ENCODE data around the gene DOCK10.
A peak's percentile ranks its signal among the peaks of the same experiment; 100 is the strongest.

DOCK10 gene

DNA sequence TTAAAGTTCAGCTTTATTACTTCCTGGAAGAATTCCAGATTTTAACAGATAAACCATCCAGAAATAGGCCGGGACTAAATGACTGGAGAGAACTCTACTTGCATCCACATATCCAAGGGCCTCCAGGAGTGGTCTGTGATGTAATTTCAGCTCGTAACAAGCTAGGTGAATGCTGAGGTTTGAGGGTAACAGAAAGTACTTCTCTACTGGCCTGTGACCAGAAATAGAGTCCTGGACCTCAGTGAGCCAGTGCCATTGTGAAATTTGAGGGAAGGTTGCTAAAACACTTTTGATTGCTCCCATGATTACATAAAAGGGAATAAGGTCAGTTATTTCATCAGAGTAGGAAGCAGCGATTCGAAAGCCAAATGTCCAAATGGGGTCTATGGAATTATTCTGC, 158.1 kb downstream of the DOCK10 start:
- Mint-ChIP-seq H3K27ac (no peak overlapping the region), H3K27me3 (no peaks in the 10 kb centered on the region), H3K36me3 (peaks cover 55 to 70% of the 10 kb centered on the region in 2 donors), H3K9me3 (no peaks in the 10 kb centered on the region), H3K4me3 (no peak overlapping the region), H3K4me1 (peaks cover 27 to 53% of the 10 kb centered on the region in 2 donors)
- ATAC-seq (replicated peaks): no peak
- no peak for DNase-seq

DNA sequence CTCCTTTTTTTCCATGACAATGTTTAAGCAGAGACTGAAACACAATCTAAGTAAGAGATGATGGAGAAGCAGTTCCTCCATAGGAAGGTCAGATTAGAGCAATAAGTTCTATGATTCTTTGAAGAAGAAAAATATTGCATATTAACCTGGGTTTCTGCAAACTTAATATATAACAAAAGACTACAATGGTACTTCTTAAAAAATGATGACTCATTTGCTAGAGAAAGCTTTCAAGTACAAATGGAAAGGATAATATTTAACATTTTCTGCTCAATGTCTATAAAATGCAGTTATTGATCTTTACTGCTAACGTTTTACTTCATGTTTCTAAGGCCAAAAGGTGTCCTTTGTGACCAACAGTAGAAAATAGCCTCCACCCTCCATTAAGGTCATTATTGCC, 158.6 kb downstream of the DOCK10 start:
- H3K4me3 Mint-ChIP-seq: no peak overlapping the region
- H3K36me3 Mint-ChIP-seq: peaks cover 57 to 71% of the 10 kb centered on the region in 2 donors
- DNase-seq (no peak), ATAC-seq (replicated peaks) (no peak)
- H3K9me3 Mint-ChIP-seq: no peaks in the 10 kb centered on the region
- no peaks in the 10 kb centered on the region for H3K27me3 Mint-ChIP-seq
- peaks cover 27 to 52% of the 10 kb centered on the region in 2 donors for H3K4me1 Mint-ChIP-seq
- peak overlapping the region; percentile 84 for H3K27ac Mint-ChIP-seq

GRCh38 chr2:224883172-224883516, 159.1 kb downstream of the DOCK10 start:
- Mint-ChIP-seq H3K4me1 (peaks cover 27 to 46% of the 10 kb centered on the region in 2 donors), H3K27ac (peak overlapping the region; percentile 84), H3K9me3 (no peaks in the 10 kb centered on the region)

DNA sequence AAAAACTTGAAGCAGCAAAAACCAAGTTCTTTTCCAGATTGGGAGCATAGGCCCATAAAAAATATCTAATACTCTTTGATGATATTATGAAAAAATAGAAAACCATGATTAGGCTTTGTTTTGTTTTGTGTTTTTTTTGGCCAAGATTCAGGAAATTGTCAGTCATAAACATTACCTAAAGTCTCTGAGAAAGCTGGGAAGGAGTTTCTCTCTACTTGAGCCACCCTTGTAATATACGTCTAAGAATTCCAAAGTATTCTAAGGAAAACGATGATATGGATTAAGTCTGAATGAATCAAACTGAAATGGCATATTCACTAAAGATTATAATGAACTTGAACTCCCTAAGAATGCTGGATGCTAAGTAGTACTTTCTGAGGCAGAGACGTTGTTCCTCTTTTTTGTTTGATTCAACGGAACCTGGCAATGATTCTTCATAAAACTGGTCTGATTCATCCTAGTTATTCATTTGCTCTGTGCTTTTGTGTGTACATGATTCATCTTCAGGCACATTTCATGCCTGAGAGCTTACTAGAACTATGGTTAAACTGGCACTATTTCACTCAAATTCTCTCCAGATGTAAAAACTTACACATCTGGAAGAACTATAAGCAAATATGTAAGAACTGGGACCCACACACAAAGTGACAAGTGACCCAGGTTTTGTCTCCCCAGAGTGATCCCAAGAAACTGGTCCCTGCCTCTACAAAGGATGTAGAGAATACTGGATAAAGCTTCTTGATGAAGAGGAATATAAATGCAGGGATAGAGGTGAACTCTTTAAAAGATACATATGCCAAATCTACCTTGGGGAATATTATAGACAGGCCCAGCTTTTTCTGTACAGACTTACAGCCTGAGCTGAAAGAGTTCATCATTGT, 159.7 kb downstream of the DOCK10 start:
- Mint-ChIP-seq H3K4me3 (peak overlapping the region; percentile 4 to 35), H3K4me1 (peaks cover 26 to 50% of the 10 kb centered on the region in 2 donors), H3K27me3 (no peaks in the 10 kb centered on the region), H3K9me3 (no peaks in the 10 kb centered on the region), H3K36me3 (peaks cover 58 to 71% of the 10 kb centered on the region in 2 donors), H3K27ac (peak overlapping the region; percentile 84)
- DNase-seq: no peak
- ATAC-seq (replicated peaks): peak; percentile 93 to 94

More at GRCh38 chr2:224883172-224883516, 159.1 kb downstream of the DOCK10 start:
- ATAC-seq (replicated peaks) (peak; percentile 41 to 59), DNase-seq (no peak)
- peak overlapping the region in 1 of 2 donors; percentile 35 for H3K4me3 Mint-ChIP-seq
- H3K36me3 Mint-ChIP-seq: peaks cover 55 to 71% of the 10 kb centered on the region in 2 donors
- no peaks in the 10 kb centered on the region for H3K27me3 Mint-ChIP-seq

- DNase-seq (no peak), ATAC-seq (replicated peaks) (peak in 1 of 2 donors; percentile 21)
- Mint-ChIP-seq H3K36me3 (peaks cover 65 to 78% of the 10 kb centered on the region in 2 donors), H3K9me3 (no peaks in the 10 kb centered on the region), H3K4me3 (no peak overlapping the region), H3K4me1 (peaks cover 32 to 57% of the 10 kb centered on the region in 2 donors), H3K27me3 (no peaks in the 10 kb centered on the region), H3K27ac (peak overlapping the region; percentile 85)
These were observed 160.4 kb downstream of the DOCK10 start for GRCh38 chr2:224881846-224882245.

- H3K9me3 Mint-ChIP-seq: peaks cover 0 to 2% of the 10 kb centered on the region in 2 donors
- no peaks in the 10 kb centered on the region for H3K27me3 Mint-ChIP-seq
- DNase-seq: no peak
- peak overlapping the region; percentile 57 for H3K27ac Mint-ChIP-seq
- H3K4me1 Mint-ChIP-seq: peaks cover 17 to 32% of the 10 kb centered on the region in 2 donors
- H3K36me3 Mint-ChIP-seq: peaks cover 63 to 74% of the 10 kb centered on the region in 2 donors
- no peak overlapping the region for H3K4me3 Mint-ChIP-seq
- peak in 1 of 2 donors; percentile 39 for ATAC-seq (replicated peaks)
These were observed 165.7 kb downstream of the DOCK10 start for GRCh38 chr2:224876522-224876921.

DNA sequence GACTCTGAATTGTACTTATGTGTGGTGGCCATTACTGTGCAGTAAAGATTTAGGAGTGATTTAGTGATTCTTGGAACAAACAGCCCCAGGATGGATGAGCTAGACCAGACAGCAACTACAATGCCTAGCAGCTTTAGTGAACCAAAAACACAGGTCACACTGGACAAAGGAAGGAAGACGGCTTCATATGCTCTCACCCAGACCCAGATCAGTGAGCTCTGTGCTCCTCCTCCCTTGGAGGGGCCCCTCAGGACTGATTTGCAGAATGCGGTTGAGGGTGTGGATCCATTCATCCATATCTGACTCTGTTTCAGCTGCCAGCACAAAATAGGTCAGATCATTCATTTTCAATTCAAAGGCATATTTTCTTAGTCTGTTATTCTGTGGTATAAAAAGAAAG, 166.4 kb downstream of the DOCK10 start:
- Mint-ChIP-seq H3K4me1 (peaks cover 20 to 32% of the 10 kb centered on the region in 2 donors), H3K27ac (peak overlapping the region; percentile 53), H3K4me3 (no peak overlapping the region), H3K27me3 (no peaks in the 10 kb centered on the region), H3K36me3 (peaks cover 66 to 74% of the 10 kb centered on the region in 2 donors), H3K9me3 (peaks cover 3 to 7% of the 10 kb centered on the region in 2 donors)
- peak; percentile 38 to 59 for ATAC-seq (replicated peaks)
- DNase-seq: no peak

- peaks cover 5 to 7% of the 10 kb centered on the region in 2 donors for H3K9me3 Mint-ChIP-seq
- no peak overlapping the region for H3K27ac Mint-ChIP-seq
- H3K4me3 Mint-ChIP-seq: no peak overlapping the region
- ATAC-seq (replicated peaks) (no peak), DNase-seq (no peak)
- peaks cover 22 to 32% of the 10 kb centered on the region in 2 donors for H3K4me1 Mint-ChIP-seq
- H3K27me3 Mint-ChIP-seq: no peaks in the 10 kb centered on the region
- peaks cover 65 to 74% of the 10 kb centered on the region in 2 donors for H3K36me3 Mint-ChIP-seq
These were observed 167.1 kb downstream of the DOCK10 start for GRCh38 chr2:224875153-224875552.

GRCh38 chr2:224871813-224872212, 170.5 kb downstream of the DOCK10 start:
- Mint-ChIP-seq H3K27me3 (no peaks in the 10 kb centered on the region), H3K36me3 (peaks cover 62 to 70% of the 10 kb centered on the region in 2 donors), H3K27ac (peak overlapping the region; percentile 74), H3K4me1 (peaks cover 19 to 22% of the 10 kb centered on the region in 2 donors), H3K9me3 (peaks cover 7% of the 10 kb centered on the region in 2 donors), H3K4me3 (no peak overlapping the region)
- DNase-seq (no peak), ATAC-seq (replicated peaks) (no peak)

DNA sequence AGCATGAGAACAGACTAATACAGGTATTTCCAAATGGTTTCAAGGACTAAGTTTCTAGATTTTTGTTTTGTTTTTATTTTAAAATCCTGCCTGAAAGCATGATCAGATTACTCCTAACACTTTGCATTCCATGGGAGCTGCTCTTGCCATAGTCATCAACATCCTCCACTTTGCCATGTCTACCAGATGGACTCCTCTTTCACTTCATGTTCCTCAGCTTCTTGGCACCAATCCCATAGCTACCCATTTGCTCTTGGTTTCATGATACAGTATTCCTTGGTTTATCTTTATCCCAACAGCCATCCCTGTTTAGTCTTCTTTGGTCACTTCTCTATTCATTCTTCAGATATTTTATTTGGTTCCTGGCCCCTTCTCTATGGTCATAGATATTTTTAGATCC, 171.9 kb downstream of the DOCK10 start:
- no peak for ATAC-seq (replicated peaks)
- H3K27me3 Mint-ChIP-seq: no peaks in the 10 kb centered on the region
- H3K4me3 Mint-ChIP-seq: no peak overlapping the region
- H3K9me3 Mint-ChIP-seq: peaks cover 7 to 9% of the 10 kb centered on the region in 2 donors
- peaks cover 4 to 16% of the 10 kb centered on the region in 2 donors for H3K4me1 Mint-ChIP-seq
- no peak for DNase-seq
- H3K27ac Mint-ChIP-seq: peak overlapping the region; percentile 67
- H3K36me3 Mint-ChIP-seq: peaks cover 62 to 71% of the 10 kb centered on the region in 2 donors

DNA sequence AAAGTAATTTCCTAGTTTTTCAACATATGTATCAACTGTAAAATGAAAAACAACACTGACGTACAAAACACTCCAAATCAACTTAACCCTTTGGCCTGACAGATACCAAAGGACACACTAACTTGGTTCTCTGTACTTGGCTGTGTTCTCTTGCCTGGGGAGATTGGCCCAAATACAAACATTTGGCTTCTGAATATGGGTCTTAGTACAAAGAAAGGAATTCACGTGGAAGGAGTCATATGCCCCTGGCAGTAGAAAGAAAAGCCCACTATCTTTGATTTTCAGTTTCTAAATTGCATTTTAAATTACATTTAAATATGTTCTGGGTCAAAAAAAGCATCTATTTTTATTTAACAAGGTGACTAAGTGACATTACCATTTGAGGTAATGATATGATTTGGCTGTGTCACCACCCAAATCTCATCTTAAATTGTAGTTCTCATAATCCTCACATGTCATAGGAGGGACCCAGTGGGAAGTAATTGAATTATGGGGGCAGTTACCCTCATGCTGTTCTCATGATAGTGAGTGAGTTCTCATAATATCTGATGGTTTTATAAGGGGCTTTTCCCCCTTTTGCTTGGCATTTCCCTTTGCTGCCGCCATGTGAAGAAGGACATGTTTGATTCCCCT, 172.6 kb downstream of the DOCK10 start:
- ATAC-seq (replicated peaks) (no peak), DNase-seq (no peak)
- H3K36me3 Mint-ChIP-seq: peaks cover 61 to 71% of the 10 kb centered on the region in 2 donors
- H3K4me1 Mint-ChIP-seq: peaks cover 0 to 16% of the 10 kb centered on the region in 2 donors
- no peak overlapping the region for H3K27ac Mint-ChIP-seq
- no peak overlapping the region for H3K4me3 Mint-ChIP-seq
- H3K27me3 Mint-ChIP-seq: no peaks in the 10 kb centered on the region
- peaks cover 7 to 9% of the 10 kb centered on the region in 2 donors for H3K9me3 Mint-ChIP-seq

- ATAC-seq (replicated peaks): no peak
These were observed 177.3 kb downstream of the DOCK10 start for GRCh38 chr2:224865016-224865415.

GRCh38 chr2:224861266-224861665, 181.0 kb downstream of the DOCK10 start:
- DNase-seq (no peak), ATAC-seq (replicated peaks) (no peak)
- peaks cover 3 to 6% of the 10 kb centered on the region in 2 donors for H3K4me1 Mint-ChIP-seq
- peaks cover 0 to 2% of the 10 kb centered on the region in 2 donors for H3K9me3 Mint-ChIP-seq
- H3K27me3 Mint-ChIP-seq: no peaks in the 10 kb centered on the region
- no peak overlapping the region for H3K27ac Mint-ChIP-seq
- peaks cover 32 to 47% of the 10 kb centered on the region in 2 donors for H3K36me3 Mint-ChIP-seq
- H3K4me3 Mint-ChIP-seq: no peak overlapping the region

More at GRCh38 chr2:224865016-224865415, 177.3 kb downstream of the DOCK10 start:
- H3K27me3 Mint-ChIP-seq: no peaks in the 10 kb centered on the region
- peaks cover 0 to 4% of the 10 kb centered on the region in 2 donors for H3K9me3 Mint-ChIP-seq
- peaks cover 40 to 51% of the 10 kb centered on the region in 2 donors for H3K36me3 Mint-ChIP-seq
- H3K27ac Mint-ChIP-seq: peak overlapping the region; percentile 59
- no peak overlapping the region for H3K4me3 Mint-ChIP-seq
- H3K4me1 Mint-ChIP-seq: peaks cover 6 to 11% of the 10 kb centered on the region in 2 donors
- no peak for DNase-seq

GRCh38 chr2:224860786-224861185, 181.5 kb downstream of the DOCK10 start:
- H3K9me3 Mint-ChIP-seq: peaks cover 0 to 2% of the 10 kb centered on the region in 2 donors
- DNase-seq: no peak
- no peak for ATAC-seq (replicated peaks)
- no peak overlapping the region for H3K27ac Mint-ChIP-seq
- no peaks in the 10 kb centered on the region for H3K27me3 Mint-ChIP-seq
- peaks cover 28 to 42% of the 10 kb centered on the region in 2 donors for H3K36me3 Mint-ChIP-seq
- no peak overlapping the region for H3K4me3 Mint-ChIP-seq
- H3K4me1 Mint-ChIP-seq: peaks cover 2 to 6% of the 10 kb centered on the region in 2 donors

All from stimulated activated naive B cell treated with anti-CD40 and anti-IgM and Interleukin-4, amounts not matched to agents 10 μg/mL and 1 μg/mL and 100 μg/mL, for 72 hours (primary cell).